HG03442 (cell line): ENCODE data around the gene HAUS1.
"Not testable (repeated sequence)": the region's sequence is repeated elsewhere in the genome, so short reads cannot be mapped to it uniquely, and the experiment has no call there.

Experiments
- ATAC-seq: cut with Tn5 transposase; IDR thresholded peaks from one replicate; pipeline ENCODE4 v1.9.1; 2021; ENCODE audit warnings: mild to moderate bottlenecking, moderate library complexity; ENCODE audit not compliant: unreplicated experiment

The HAUS1 gene

DNA sequence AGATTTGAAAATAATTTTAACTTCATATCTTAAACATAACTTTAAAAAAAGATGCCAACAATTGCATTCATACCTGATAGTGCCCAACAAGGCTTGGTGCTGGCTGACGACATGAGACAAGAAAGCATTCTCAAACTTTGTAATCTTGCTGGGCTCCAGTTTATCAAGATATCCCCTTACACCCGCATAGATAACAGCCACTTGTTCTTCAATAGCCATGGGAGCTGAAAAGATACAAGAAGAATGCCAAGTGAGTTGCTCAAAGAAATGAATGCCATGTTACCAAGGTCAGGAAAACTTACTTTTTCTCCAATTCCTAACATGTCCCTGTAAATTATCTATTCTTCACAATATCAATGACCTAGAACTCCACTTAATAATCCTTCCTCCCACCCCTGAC lies 19.8 kb upstream of the HAUS1 start:
- no peak for ATAC-seq

DNA sequence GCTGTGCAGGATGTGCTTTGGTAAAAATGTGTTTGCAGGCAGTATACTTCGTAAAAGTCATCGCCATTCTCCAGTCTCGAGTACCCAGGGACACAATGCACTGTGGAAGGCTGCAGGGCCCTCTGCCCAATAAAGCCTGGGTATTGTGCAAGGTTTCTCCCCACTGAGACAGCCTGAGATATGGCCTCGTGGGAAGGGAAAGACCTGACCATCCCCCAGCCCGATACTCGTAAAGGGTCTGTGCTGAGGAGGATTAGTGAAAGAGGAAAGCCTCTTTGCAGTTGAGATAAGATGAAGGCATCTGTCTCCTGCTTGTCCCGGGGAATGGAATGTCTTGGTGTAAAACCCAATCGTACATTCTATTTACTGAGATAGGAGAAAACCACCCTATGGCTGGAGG lies 15.7 kb upstream of the HAUS1 start:
- ATAC-seq: not testable (repeated sequence)

DNA sequence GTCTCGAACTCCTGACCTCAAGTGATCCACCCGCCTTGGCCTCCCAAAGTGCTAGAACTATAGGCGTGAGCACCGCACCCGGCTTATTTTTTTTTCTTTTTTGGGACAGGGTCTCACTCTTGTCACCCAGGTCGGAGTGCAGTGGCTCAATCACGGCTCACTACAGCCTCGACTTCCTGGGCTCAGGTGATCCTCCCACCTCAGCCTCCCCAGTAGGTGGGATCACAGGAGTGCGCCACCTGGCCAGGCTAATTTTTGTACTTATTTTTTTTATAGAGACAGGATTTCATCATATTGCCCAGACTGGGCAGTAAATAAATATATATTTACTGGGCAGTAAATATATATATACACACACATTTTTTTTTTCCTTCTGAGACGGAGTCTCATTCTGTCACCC lies 8.7 kb upstream of the HAUS1 start:
- no peak for ATAC-seq

DNA sequence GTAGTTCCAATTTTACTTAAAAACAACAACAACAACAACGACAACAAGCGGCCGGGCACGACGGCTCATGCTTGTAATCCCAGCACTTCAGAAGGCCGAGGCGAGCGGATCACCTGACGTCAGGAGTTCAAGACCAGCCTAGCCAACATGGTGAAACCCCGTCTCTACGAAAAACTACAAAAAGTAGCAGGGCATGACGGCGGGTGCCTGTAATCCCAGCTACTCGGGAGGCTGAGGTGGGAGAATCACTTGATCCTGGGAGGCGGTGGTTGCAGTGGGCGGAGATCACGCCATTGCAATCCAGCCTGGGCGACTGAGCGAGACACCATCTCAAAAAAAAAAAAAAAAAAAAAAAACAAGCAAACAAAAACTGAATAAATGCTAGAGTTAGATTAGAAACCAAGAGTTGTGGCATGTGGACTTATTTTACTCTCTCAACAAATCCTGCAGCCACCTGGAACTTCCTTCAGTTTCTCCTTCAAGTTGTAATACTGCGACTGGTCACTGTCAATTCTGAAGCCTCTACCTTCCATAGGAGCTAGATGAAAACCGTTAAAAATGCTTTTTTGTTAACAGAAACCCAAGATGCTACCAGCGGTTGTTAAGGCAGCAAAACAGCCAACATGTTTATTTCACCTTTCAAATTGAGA lies 7.4 kb upstream of the HAUS1 start:
- no peak for ATAC-seq

DNA sequence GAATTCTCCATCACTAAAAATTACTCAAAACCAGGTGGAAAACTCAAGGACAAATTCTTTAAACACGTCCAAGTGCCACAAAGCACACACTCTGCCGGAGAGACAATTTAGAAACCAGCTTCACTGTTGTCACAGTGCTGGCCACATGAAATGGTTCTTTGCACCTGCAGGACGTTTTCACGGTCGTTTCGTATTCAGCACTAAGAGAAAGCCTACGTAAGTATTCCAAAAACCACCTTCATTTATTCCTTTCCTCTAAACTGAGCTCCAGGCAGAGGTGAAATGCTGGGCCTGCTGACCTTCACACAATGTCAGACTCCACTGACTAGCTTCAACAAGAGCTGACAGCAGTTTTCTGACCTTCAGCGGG lies 6.8 kb upstream of the HAUS1 start:
- no peak for ATAC-seq

DNA sequence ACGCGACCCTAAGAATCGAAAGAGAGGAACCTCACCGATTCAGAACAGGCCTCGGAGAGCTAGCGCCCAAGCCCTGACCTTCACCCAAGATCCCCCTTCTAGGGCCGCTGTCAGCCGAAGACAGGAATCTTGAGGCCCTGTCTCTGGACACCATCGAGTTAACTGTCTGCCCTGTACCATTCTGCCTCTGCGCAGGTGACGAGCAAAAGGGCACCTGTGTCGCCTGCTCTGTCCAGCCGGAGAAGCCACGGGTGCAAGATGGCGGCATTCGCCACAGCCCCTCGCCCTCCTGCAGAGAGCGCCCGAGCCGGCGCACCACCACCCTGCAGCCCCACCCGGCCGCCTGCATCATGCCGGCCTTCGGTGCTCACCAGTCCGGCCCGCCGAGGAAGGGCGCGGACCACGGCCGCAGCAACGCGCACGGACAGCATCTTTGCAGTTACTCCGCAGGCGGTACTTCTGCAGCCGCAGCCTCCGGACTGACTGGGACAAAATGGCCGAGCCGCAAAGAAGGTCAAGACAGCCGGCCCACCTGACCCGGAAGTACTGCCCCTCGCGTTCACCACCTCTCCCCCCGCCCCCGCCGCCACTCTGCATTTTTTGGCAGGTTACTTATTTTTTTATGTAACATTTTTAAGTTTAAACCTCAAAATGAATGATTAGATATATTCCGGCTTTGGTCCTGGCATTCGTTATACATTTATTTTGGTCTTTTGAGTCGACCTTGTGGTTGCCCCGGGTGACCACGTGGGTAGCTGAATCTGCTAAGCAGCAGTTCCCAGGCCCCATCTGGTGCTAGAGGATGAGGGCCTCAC lies 6.2 kb upstream of the HAUS1 start, which contains the start of gene ATP5F1A:
Gene ATP5F1A, minus strand, starts transcription at position 496 of the 815 bp plus-strand sequence. Its CDS starts 65 bp downstream, at position 431.
- ATAC-seq: peak; percentile 80

DNA sequence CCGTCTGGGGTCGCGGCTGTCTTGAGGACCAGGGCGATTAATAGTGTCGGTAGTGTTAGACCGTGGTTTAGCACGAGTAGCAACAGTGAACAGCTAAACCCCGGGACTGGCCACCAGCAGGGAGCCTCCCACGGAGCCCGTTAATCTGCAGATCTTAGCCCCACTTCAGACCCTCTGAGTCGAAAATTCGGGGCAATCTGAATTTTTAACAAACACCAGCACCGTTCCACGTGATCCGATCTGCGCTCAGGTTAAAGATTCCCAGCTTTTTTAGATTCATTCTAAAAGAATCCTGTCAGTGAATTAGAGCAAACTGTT lies 5.6 kb upstream of the HAUS1 start:
- ATAC-seq: no peak

DNA sequence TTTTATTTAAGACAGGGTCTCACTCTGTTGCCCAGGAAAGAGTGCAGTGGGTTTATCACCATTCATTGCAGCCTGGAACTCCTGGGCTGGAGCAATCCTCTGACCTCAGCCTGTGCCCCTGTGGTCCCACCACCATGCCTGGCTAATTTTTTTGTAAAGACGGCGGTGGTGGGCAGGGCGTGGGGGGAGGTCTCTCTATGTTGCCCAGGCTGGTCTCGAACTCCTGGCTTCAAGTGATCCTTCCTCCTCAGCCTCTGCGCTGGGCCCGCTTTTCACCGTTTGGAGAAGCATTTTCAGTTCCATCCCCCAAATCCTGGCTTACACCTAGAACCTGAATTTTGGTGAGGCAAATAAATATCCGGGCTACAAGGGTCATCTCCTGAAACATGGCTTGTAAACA lies 4.7 kb upstream of the HAUS1 start:
- no peak for ATAC-seq

DNA sequence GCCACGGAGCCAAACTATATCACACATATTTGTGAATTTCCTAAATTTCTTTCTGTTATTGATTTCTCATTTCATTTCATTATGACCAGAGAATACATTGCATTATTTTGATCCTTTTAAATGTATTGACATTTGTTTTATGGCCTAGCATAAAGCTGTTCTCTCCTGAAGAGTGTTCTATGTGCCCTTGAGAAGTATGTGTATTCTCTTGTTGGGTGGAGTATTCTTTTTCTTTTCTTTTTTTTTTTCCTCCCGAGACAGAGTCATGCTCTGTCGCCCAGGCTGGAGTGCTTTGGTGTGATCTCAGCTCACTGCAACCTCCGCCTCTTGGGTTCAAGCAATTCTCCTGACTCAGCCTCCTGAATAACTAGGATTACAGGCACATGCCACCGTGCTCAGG lies 5.2 kb downstream of the HAUS1 start:
- no peak for ATAC-seq

DNA sequence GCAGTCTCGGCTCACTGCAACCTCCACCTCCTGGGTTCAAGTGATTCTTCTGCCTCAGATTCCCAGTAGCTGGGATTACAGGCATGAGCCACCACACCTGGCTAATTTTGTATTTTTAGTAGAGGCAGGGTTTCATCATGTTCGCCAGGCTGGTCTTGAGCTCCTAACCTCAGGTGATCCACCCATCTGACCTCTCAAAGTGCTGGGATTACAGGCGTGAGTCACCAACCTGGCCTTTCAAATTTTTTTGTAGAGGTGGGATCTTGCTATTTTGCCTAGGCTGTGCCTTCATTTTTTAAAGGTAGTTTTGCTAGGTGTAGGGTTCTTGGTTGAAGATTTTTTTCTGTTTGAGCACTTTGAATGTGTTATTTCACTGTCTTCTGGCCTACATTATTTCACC lies 6.2 kb downstream of the HAUS1 start:
- ATAC-seq: no peak

DNA sequence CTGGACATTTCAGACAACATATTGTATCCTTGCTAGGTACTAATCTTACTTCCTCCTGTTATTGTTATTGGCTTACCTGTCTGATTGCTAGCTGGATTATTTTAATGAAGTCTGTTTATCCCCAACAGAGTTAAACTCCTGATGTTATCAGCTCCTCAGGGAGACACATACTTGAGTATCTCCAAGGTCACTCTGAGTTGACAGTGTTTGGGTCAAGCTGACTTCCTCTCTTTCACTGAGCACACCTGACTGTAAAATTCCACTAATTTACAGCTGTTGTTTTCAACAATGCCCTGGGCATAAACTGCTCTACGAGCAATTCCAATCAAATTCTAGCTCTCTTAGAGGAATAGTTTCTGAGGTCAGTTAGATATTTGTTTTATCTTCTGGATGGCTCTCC lies 9.6 kb downstream of the HAUS1 start:
- no peak for ATAC-seq

DNA sequence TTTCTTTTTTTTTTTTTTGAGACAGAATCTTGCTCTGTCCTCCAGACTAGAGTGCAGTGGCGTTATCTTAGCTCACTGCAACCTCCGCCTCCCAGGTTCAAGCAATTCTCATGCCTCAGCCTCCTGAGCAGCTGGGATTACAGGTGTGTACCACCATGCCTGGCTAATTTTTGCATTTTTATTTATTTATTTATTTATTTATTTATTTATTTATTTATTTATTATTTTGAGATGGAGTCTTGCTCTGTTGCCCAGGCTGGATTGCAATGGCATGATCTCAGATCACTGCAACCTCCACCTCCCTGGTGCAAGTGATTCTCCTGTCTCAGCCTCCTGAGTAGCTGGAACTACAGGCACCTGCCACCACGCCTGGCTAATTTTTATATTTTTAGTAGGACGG lies 22.4 kb downstream of the HAUS1 start:
- not testable (repeated sequence) for ATAC-seq

DNA sequence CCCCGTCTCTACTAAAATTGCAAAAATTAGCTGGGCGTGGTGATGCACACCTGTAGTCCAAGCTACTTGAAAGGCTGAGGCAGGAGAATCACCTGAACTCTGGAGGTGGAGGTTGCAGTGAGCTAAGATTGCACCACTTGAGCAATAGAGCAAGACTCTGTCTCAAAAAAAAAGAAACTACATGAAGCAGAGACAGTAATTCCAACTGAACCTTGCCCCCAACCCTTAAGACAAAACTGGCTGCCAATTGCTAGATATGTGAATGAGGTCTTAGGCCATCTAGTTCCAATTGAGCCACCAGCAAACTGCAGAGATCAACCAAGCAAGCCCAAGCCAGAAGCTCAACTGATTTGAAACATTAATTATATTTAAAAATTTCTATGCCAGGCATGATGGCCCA lies 25.9 kb downstream of the HAUS1 start:
- no peak for ATAC-seq

DNA sequence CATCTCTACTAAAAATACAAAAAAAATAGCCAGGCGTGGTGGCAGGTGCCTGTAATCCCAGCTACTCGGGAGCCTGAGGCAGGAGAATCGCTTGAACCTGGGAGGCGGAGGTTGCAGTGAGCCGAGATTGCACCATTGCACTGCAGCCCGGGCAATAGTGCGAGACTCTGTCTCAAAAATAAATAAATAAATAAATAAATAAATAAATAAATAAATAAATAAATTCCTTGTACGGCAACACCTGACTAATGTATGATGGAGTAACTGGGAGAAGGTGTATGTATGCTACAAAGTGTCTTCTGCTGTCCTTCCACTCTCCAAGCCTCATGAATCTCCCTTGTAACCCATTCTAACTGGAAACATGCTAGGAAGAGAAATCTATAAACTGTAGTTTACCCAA lies 26.4 kb downstream of the HAUS1 start:
- ATAC-seq: not testable (repeated sequence)

DNA sequence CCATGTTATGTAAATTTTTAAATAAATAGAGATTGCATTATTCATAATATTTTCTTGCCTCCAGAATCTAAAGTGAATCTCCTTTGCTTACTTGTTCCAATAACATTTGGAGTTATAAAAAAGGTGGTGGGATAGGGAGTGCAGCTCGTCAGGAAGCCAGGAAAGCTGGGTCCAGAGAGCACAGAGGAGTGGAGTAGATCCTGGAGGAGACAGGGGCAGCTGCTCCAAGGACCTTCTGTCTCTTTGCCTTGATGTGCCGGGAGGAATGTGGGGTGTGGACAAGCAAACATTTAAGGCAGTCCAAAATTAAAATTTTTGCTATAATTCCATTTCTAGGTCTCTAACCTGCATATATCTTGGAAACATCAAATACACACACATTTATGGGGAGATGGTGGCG lies 29.3 kb downstream of the HAUS1 start:
- no peak for ATAC-seq

DNA sequence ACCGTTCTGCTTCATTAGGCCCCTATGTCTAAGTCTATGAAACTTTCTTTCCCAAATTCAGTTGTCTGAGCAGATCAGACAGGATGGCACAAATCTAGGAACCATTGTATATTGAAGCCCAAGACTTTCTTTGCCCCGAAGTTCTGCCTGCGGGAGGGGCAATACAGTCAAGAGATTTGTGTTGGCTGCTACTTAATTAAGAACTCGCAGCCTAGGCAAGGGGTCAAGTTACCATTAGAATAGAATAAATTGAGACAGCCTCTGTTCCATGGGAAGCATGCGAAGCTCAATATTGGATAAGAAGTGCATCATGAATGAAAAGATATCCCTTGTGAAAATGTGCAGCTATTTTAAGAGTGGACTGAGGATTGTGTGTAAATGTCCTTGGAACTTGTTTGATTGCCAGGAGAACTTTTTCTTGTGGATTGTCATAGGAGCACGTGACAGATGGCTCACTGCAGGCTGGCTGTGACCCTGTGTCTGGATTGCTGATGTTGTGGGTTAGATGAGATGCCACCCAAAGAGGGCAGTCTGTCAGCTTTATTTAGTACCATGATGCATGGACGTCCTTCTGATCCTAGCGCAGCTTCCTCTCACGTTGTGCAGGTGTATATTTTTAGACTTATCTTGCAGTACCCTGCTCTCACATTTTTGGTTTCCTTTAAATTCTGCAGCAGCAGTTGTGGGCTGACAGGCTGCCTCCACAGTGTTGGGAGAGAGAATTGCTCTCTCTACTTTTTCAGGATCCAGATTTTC lies 30.9 kb downstream of the HAUS1 start:
- ATAC-seq: no peak

DNA sequence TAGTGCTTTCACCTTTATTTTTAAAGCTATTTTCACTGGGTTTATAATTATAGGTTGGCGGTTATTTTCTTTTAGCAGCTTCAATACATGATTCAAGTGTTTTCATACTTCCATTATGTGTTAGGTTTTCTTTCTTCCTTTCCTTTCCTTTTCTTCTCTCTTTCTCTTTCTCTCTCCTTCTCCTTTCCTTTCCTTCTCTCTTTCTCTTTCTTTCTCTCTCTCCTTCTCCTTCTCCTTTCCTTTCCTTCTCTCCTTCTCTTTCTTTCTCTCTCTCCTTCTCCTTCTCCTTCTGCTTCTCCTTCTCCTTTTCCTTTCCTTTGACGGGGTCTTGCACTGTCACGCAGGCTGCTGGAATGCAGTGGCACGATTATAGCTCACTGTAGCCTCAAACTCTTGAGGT lies 36.0 kb downstream of the HAUS1 start:
- no peak for ATAC-seq

DNA sequence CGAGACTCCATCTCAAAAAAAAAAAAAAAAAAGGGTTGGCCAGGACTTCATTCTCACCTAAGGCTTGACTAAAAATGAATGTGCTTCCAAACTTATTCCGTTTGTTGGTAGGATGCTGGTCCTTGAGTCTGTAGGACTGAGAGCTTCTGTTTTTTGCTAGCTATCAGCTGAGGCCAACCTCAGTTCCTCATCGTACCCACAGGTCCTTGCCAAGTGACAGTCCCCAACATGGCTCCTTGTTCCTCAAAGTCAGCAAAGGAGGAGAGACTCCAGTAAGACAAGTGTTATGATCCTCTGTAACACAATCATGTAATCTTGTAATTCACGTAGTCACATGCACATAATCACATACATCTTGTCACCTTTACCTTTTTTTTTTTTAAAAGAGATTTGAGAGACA lies 37.0 kb downstream of the HAUS1 start:
- no peak for ATAC-seq

DNA sequence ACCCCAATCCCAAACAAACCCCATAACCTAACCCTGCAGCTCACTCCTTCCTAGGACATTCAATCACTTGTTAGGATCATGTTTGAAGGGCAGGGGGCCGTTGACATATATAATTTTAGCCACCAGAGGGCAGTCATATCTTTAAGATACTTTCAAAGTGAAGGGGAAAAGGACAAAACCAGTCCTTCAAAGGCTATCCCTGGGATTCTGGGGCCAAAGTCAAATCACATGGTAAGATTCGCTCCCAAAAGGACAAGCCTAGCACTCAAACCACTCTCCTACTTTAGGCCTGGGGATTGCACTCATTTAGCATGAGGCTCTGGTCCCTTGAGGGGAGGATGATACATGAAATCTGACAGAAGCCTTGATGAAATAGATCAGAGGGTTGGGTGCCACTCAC lies 44.6 kb downstream of the HAUS1 start:
- ATAC-seq: no peak

DNA sequence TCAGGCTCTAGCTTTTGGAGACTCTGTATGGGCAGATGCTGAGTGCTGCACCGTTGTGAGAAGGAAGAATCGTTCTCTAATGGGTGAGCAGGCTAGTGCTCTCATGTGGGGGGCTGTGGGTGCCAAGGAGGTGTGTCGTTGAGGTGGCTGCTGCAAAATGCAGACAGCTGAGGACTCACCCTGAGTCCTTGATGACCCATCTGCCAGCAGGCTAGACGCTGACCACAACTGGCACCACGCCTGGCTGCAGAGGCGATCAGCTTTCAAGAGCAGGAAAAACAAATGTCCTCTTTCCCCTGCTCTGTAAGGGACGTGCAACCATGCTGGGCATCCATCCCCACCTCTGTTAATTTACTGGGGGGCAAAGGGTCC lies 48.2 kb downstream of the HAUS1 start:
- ATAC-seq: no peak

DNA sequence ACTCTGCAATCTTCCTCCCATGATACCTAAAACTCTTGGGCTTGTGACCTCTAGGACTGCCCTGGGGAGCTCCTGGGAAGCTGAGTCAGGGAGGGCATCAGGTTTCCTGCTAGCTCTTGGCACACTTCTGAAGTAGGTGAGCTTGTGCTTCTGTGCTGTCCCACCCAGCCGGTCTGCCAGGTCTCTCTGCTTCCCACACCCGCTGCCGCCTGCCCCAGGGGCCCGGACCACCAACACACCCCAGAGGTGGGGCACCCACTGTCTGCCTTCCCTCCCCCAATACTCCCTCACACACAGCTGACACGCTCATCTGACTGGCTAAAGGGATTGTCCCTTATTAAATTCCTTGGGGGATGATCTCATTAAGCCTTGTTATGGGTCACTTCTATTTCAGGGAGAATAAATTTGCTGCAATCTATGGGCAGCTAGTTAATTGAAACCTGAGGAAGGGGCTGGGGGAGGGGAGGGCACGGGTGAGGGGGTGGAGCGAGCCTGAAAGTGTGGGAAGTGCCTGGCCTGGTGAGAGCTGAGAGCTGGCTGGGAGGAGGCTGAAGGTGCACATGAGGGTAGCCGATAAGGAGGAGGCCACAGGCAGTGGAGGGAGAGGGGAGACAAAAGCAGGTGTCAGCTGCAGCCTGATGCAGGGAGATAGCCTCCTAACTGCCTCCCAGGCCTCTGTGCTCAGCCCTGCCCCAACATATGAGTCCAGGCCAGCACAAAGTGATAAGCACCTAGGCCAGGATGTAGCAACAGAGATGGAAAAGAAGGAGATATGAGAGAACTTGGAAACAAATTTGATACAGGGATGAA lies 48.8 kb downstream of the HAUS1 start:
- no peak for ATAC-seq
